SHP77 treated with DMSO at 0.1 percent for 48 hours (cell line): ENCODE measurements around the gene LRRC28.

ENCODE experiments used
- DNase-seq: peaks from one replicate; lab custom pipeline; 2025; lab: John Stamatoyannopoulos, UW

LRRC28 gene

GRCh38 chr15:99249270-99249841 is 1.9 kb upstream of the LRRC28 start, which contains the start of gene TTC23:
TSS of gene TTC23 (minus strand) at chr15:99249581. CDS start at chr15:99228712, 20,869 bp downstream.
- DNase-seq, result no peak

GRCh38 chr15:99250001-99250400 is 1.3 kb upstream of the LRRC28 start:
- DNase-seq, result no peak

- DNase-seq, result no peak
These were observed 806 bp upstream of the LRRC28 start for GRCh38 chr15:99250494-99250856.

- no peak for DNase-seq
These were observed 1.0 kb downstream of the LRRC28 start for GRCh38 chr15:99252326-99252725.

- DNase-seq, result no peak
These were observed 2.3 kb downstream of the LRRC28 start for GRCh38 chr15:99253381-99254090.

GRCh38 chr15:99257107-99257750 is 5.9 kb downstream of the LRRC28 start:
- DNase-seq, result no peak

GRCh38 chr15:99264125-99264524 is 12.8 kb downstream of the LRRC28 start:
- DNase-seq, result no peak

- no peak for DNase-seq
These were observed 14.3 kb downstream of the LRRC28 start for GRCh38 chr15:99265541-99266070.

GRCh38 chr15:99267957-99268356 is 16.7 kb downstream of the LRRC28 start:
- DNase-seq, result no peak

- no peak for DNase-seq
These were observed 17.1 kb downstream of the LRRC28 start for GRCh38 chr15:99268431-99268830.

GRCh38 chr15:99273801-99274200 is 22.5 kb downstream of the LRRC28 start:
- no peak for DNase-seq

GRCh38 chr15:99275061-99275460 is 23.8 kb downstream of the LRRC28 start:
- no peak for DNase-seq

- no peak for DNase-seq
These were observed 24.3 kb downstream of the LRRC28 start for GRCh38 chr15:99275525-99276128.

- DNase-seq, result no peak
These were observed 28.0 kb downstream of the LRRC28 start for GRCh38 chr15:99279290-99279689.

- DNase-seq, result no peak
These were observed 28.5 kb downstream of the LRRC28 start for GRCh38 chr15:99279827-99280226.

- no peak for DNase-seq
These were observed 30.8 kb downstream of the LRRC28 start for GRCh38 chr15:99282121-99282520.

- DNase-seq, result no peak
These were observed 31.3 kb downstream of the LRRC28 start for GRCh38 chr15:99282586-99282985.

- DNase-seq, result no peak
These were observed 32.4 kb downstream of the LRRC28 start for GRCh38 chr15:99283717-99284116.

GRCh38 chr15:99291643-99292042 is 40.4 kb downstream of the LRRC28 start:
- no peak for DNase-seq

- no peak for DNase-seq
These were observed 44.6 kb downstream of the LRRC28 start for GRCh38 chr15:99295840-99296239.

GRCh38 chr15:99296386-99296785 is 45.1 kb downstream of the LRRC28 start:
- no peak for DNase-seq

GRCh38 chr15:99303907-99304306 is 52.6 kb downstream of the LRRC28 start:
- DNase-seq, result no peak
